ENCODE results near the gene RARB.

The RARB gene

DNA sequence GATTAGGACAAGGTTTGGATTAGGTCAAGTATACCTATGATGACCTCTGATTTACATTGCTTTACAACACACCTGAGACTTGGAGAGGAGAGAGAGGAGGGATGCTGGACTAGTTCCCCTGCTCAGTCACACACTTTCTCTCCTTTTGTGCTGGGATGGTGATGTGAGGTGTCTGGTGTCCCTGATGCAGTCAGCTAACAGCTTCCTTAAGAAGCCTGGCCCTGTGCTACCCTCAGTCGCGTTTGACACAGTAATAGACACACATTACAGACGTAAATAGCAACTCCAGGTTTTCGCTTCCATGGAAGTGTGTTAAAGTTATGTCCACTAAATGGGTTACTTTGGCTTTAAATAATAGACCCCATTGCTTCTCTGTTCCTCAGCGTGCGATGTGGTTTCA, 58.9 kb downstream of the RARB start:
- TF ChIP-seq, protein P1, sequence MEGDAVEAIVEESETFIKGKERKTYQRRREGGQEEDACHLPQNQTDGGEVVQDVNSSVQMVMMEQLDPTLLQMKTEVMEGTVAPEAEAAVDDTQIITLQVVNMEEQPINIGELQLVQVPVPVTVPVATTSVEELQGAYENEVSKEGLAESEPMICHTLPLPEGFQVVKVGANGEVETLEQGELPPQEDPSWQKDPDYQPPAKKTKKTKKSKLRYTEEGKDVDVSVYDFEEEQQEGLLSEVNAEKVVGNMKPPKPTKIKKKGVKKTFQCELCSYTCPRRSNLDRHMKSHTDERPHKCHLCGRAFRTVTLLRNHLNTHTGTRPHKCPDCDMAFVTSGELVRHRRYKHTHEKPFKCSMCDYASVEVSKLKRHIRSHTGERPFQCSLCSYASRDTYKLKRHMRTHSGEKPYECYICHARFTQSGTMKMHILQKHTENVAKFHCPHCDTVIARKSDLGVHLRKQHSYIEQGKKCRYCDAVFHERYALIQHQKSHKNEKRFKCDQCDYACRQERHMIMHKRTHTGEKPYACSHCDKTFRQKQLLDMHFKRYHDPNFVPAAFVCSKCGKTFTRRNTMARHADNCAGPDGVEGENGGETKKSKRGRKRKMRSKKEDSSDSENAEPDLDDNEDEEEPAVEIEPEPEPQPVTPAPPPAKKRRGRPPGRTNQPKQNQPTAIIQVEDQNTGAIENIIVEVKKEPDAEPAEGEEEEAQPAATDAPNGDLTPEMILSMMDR (IDR thresholded peaks at IDR 0.05; ENCODE audit: insufficient read depth, low read length), result no peak
- no peak for TF ChIP-seq SPI1 (IDR thresholded peaks at IDR 0.05; ENCODE audit: borderline replicate concordance, low read depth)
- TF ChIP-seq, protein P2, sequence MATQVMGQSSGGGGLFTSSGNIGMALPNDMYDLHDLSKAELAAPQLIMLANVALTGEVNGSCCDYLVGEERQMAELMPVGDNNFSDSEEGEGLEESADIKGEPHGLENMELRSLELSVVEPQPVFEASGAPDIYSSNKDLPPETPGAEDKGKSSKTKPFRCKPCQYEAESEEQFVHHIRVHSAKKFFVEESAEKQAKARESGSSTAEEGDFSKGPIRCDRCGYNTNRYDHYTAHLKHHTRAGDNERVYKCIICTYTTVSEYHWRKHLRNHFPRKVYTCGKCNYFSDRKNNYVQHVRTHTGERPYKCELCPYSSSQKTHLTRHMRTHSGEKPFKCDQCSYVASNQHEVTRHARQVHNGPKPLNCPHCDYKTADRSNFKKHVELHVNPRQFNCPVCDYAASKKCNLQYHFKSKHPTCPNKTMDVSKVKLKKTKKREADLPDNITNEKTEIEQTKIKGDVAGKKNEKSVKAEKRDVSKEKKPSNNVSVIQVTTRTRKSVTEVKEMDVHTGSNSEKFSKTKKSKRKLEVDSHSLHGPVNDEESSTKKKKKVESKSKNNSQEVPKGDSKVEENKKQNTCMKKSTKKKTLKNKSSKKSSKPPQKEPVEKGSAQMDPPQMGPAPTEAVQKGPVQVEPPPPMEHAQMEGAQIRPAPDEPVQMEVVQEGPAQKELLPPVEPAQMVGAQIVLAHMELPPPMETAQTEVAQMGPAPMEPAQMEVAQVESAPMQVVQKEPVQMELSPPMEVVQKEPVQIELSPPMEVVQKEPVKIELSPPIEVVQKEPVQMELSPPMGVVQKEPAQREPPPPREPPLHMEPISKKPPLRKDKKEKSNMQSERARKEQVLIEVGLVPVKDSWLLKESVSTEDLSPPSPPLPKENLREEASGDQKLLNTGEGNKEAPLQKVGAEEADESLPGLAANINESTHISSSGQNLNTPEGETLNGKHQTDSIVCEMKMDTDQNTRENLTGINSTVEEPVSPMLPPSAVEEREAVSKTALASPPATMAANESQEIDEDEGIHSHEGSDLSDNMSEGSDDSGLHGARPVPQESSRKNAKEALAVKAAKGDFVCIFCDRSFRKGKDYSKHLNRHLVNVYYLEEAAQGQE (IDR thresholded peaks at IDR 0.05; ENCODE audit: insufficient replicate concordance, low read depth), result no peak
- TF ChIP-seq POLR2AphosphoS5 (IDR thresholded peaks at IDR 0.05; ENCODE audit: low read depth), result no peak
- no peak for TF ChIP-seq GABPA (IDR thresholded peaks at IDR 0.05; ENCODE audit: low read depth)
- no peak for DNase-seq (ENCODE audit: low read depth in 1 of 2, low spot score in 1 of 2)
- Histone ChIP-seq H3K4me3 (replicated peaks; ENCODE audit: insufficient read depth, low read length) (no peak overlapping the region), H3K27me3 (ENCODE audit: insufficient read depth, poor library complexity, severe bottlenecking) (peaks cover 2% of the 10 kb centered on the region), H3K27ac (replicated peaks) (no peak overlapping the region)

DNA sequence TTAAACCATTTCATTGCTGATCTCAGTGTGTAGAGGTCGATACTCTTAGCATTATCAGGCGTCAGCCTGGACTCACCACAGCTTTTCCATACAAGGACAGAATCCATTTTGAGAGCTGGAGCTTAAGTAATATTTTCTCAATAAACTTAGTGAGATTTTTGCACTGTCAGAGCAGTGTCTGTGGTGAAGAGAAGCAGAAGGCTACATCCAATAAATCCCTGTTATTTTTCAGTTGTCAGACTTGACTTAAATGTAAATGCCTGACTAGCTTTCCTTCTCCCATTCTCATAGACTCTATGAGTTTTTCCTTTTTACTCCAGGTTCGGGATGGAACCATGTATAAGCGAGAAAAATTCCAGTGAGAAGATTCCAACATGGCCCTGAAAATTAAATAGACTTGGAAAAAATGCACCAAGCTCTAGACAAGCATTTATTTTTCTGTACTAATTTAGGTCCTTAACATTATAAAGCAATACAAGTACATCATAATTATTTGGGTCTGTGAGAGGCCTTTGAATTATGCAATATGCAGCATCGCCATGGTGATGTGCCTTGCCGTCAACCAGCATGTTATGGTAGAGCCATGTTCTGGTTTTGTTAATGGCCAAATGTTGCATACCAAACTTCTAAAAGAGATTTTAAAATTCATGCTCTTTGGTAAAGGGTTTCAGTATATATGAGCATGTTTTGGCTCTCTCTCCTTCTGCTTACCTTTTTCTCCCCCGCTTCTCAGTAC, 62.0 kb downstream of the RARB start:
- Histone ChIP-seq H3K4me3 (replicated peaks; ENCODE audit: insufficient read depth, low read length) (no peak overlapping the region), H3K27ac (replicated peaks) (no peak overlapping the region), H3K27me3 (ENCODE audit: insufficient read depth, poor library complexity, severe bottlenecking) (no peaks in the 10 kb centered on the region)
- TF ChIP-seq SPI1 (IDR thresholded peaks at IDR 0.05; ENCODE audit: borderline replicate concordance, low read depth) (no peak), POLR2AphosphoS5 (IDR thresholded peaks at IDR 0.05; ENCODE audit: low read depth) (no peak)
- TF ChIP-seq, protein P2 (IDR thresholded peaks at IDR 0.05; ENCODE audit: insufficient replicate concordance, low read depth), result no peak
- TF ChIP-seq, protein P1 (IDR thresholded peaks at IDR 0.05; ENCODE audit: insufficient read depth, low read length), result no peak
- no peak for DNase-seq (ENCODE audit: low read depth in 1 of 2, low spot score in 1 of 2)

DNA sequence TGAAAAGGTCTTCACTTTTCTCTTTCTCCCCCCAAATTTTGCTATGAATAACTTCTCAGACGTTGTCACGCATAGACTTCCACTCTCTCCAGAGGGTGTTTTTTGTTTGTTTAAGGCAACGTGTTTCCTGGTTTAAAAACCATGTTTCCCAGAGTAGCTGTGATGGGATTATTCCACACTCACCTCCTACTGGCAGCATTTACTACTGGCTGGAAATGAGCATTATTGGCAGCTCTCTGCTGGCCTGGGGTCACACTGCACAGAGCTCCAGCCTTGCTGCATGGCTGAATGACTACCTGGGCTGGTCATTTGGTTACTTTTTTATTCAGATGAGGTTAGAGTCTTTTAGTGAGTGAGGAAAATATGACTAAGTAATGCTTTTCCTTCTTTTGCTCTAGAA, 65.2 kb downstream of the RARB start:
- Histone ChIP-seq H3K27ac (replicated peaks) (no peak overlapping the region), H3K4me3 (replicated peaks; ENCODE audit: insufficient read depth, low read length) (no peak overlapping the region), H3K27me3 (ENCODE audit: insufficient read depth, poor library complexity, severe bottlenecking) (no peaks in the 10 kb centered on the region)
- no peak for DNase-seq (ENCODE audit: low read depth in 1 of 2, low spot score in 1 of 2)
- TF ChIP-seq, protein P2 (IDR thresholded peaks at IDR 0.05; ENCODE audit: insufficient replicate concordance, low read depth), result no peak
- TF ChIP-seq SPI1 (IDR thresholded peaks at IDR 0.05; ENCODE audit: borderline replicate concordance, low read depth) (no peak), POLR2AphosphoS5 (IDR thresholded peaks at IDR 0.05; ENCODE audit: low read depth) (no peak), GABPA (IDR thresholded peaks at IDR 0.05; ENCODE audit: low read depth) (no peak)
- TF ChIP-seq, protein P1 (IDR thresholded peaks at IDR 0.05; ENCODE audit: insufficient read depth, low read length), result no peak
